GM04504 (cell line): ENCODE data around the gene VASN.

Source experiments
- DNase-seq: peaks from one replicate; pipeline ENCODE4 v3.0.0-alpha.2; 2012; ENCODE audit warnings: low read depth

VASN gene

DNA sequence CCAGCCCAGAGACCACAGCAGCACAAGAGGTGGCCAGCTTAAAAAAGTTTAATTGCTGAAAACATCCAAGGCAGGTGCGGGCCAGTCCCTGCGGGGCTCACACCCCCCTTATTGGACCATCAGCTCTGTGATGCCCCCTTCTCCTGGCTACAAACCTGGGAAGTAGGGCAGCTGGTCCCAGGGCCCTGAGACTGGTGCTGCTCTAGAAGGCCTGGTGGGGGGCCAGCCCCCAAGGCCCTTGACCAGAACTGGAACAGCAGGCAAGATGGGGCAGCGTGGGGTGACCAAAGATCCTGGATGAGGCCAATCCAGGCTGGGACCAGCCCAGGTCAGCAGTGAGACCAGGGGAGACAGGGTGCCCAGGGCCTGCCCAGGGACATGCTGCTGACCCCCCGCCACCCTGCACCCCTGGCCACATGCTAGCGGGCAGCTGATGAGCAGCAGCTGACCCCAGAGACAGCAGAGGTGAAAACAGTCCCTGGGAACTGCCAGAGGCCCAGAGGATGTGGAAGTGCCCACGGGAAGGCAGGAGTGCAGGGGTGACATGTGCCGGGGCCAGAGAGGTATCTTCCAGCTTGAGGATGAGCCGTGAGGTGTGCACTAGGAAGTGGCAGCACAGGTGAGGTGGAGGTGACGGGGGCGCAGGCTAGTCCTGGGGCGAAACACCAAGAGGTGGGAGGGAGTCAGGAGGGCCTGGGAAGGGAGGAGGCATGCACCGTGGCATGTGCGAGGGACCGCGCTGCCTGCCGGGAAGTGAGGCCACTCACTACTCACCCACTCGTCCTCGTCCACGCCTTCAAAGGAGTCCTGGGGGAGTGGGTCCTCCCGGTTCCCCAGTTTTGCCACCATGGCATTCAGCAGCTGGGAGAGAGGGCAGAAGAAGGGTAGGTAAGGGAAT, 16.9 kb upstream of the VASN start:
- DNase-seq, result no peak

DNA sequence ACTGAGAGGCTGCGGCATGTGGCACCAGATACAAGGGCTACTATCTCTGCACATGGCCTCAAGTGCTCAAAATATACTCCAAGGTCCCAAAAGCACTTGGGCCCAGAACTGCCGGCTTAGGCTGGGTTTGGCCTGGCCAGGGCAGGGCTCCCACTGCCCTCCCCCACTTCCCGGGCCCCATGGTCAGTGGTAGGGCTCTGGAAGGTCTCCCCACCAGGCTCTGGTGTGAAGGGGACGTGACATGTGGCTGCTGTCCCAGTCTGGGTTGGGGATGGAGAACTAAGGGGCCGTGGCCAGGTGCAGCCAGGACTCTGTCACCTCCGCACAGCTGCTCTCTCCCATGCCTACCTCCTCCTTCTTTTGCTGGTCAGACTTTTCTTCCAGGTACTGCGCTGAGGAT, 14.8 kb upstream of the VASN start:
- no peak for DNase-seq

GRCh38 chr16:4358236-4358635, 13.4 kb upstream of the VASN start:
- DNase-seq, result no peak

DNA sequence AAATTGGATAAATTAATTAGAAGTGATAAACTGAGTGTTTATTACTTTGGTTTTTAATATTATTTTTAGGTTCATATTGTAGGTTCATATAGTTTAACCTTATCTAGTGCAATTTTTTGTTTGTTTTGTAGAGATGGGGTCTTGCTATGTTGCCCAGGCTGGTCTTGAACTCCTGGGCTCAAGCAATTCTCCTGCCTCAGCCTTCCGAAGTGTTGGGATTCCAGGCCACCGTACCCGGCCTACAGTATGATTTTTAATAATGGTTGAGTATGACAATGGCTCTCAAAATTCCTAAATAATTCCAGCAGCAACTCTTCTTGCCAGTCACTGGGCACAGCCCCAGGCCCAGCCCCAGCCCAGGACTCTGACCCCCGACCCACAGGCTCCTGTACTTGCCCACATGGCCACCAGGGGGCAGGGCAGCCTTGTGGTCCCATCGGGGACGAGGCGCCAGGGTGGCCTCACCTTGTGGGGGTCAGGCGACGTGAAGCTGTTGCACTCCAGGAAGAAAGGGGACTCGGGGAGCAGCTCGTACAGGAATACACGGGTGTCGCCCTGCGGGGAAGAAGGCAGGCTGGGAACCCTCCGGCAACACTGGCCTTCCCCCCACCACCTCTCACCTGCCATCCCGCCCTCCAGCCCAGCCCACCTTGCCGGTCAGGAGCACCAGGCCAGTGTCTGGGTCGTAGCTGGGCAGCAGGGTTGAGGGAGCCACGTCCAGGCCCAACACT, 12.7 kb upstream of the VASN start:
- no peak for DNase-seq

DNA sequence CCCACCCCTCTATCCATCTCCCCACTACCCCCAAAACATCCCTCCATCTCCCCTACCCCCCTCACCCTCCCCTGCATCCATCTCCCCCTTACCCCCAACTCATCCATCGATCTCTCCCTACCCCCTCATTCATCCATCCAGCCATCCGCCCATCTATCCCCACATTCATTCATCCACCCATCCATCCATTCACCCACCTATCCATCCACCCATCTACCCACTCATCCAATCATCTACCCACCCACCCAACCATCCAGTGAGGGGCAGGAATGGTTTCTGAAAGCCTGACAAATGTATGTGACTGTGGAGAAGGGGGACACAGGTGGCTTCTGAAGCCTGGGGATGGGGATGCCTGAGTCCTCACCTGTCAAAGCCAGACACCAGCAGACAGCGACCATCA, 11.7 kb upstream of the VASN start:
- DNase-seq, result no peak

DNA sequence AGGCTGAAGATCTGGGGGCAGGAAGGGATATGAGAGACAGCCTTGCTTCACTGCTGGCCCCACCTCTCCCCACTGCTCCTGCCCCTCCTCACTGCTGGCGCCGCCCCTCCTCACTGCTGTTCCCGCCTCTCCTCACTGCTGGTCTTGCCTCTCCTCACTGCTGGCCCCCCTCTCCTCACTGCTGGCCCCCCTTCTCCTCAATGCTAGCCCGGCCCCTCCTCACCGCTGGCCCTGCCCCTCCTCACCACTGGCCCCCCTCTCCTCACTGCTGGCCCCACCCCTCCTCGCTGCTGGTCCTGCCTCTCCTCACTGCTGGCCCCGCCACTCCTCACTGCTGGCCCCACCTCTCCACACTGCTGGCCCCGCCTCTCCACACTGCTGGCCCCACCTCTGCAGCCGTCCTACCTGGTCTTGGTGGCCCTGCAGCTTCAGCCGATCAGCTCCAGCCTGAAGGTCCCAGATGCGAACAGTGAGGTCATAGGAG, 11.1 kb upstream of the VASN start:
- DNase-seq, result no peak

DNA sequence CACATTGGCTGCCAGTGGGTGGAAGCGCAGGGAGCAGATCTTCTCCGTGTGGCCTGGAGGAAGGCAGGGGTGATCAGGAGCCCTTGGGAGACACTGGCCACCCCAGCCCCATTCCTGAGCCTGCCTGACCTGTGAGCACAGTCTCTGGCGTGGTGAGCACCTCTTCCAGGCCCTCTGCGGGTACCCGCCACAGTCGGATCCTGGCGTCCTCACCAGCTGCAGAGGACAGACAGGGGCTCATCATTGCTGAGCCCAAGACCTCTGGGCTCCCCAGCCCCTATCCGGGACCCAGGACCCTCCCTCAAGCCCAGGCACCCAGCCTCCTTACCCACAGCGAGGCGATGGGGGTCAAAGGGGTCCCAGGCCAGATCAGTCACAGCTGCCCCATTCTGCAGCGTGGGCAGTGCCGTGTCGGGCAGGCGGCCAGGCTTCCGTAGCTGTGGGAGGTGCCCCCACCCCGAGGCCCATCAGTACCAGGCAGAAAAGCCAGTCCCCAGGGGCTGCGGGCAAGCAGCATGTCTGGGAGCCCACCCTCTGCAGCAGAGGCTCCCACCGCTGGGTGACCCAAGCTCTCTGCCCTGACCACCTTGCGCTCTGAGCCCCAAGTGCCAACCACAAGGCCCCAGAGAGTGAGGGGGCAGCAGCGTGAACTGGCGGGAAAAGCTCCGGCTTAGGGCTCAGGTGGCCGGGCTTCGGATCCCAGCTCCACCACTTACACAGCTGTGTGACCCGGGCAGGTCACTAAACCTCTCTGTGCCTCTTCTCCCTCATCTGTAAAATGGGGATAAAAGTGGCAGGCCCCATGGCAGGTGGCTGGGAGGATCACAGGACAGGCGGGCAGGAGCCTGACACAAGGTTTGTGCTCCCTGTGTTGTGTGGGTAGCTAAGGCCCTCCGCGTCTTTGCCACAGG, 10.4 kb upstream of the VASN start:
- no peak for DNase-seq

DNA sequence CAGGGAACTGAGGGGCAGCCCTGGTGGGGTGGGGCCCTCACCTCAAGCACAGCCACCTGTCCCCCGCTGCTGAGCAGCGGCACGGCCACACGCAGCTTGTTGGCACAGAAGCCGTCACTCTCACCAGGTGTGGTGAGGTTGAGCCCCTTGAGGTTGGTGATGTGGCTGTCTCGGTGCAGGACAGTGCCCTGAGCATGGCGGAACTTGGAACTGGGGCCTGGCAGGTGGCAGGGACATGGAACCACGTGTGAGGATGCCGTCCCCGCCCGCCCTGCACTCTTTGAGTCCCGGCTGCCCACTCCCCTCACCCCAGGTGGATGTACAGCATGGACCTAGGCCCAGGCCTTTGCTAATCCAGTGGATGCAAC, 9.7 kb upstream of the VASN start:
- DNase-seq, result no peak

DNA sequence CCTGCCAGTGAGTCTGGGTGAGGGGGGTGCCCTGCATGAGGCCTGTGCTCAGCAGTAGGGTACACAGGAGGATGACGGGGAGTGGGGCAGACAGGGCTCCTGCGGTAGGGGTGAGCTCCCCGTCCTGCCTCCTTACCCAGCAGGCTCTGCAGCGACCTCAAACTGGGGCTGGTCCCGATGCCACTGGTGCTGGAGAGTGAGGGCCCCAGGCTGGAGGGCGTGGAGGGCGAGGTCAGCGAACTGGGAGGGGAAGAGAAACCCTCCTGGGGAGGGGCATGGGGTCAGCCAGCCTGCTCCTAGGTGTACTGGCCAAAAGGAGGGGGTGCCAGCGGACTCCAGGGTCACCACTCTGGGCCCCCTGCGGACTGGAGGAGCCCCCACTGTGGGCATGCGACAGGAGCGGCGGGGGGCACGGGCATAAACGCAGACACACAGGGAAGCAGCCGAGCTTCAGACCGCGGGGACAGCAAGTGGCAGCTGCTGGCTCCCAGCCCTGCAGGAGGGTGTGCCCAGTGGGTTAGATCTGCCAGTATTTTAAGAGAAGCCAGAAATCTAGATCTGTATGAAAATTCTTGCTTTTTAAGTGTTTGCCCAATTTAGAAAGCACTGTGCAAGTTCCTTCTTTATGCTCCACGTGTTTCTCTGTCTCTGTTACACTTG, 9.0 kb upstream of the VASN start:
- DNase-seq, result no peak

GRCh38 chr16:4364196-4365013, 7.2 kb upstream of the VASN start:
- DNase-seq, result no peak

DNA sequence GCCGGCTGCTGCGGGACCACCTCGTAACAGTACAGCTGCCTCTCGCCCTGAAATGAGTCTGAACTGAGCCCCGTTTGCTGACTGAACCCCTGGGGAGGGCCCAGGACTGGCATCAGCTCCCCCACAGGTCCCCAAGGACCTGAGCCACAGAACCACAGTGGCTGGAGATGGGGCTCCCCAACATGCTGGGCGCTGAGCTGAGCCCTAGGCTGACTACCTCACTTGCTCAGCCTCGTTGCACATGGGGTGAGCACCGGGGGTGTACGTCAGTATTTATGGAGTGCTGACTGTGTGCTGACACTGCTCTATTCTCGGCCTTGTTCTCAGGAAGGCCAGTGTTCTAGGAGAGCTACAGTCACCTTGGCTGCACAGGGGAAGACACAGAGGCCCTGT, 6.6 kb upstream of the VASN start:
- DNase-seq, result no peak

DNA sequence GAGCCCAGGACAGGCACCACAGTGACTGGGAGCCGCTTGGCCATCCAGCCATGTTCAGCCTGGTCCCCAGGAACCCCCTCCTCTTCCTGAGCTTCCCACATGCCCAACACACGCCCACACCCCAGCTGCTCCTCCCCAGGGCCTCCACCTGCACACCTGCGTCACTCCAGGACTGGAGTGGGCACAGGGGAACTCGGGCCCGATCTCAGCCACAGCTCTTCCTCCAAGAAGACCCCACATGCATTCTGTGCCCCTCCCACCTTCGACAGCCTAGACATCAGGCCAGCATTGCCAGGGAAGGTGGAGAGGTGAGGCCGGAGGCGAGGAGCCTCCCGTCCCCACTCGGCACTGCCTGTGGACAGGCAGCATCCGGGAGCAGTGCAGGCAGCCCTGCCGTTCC, 6.0 kb upstream of the VASN start:
- no peak for DNase-seq

DNA sequence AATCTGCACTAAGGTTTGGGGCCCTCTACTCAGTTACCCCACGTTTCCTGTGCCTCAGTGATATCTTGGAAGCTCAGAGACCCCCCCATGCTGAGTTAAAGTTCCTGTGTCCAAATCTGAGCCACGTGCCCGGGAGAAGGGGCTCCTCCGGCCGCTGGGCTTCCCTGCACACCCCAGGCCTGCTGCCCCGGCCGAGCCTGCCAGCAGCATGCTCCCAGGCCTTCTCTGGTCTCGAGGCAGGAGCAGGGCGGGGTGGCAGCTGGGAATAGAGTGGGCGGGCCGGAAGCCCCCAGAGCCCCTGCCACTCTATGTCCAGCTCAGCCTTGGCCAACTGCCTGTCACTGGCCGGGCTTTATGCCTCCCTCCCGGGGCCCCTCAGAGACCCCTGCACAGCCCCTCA, 5.6 kb upstream of the VASN start:
- DNase-seq, result no peak

DNA sequence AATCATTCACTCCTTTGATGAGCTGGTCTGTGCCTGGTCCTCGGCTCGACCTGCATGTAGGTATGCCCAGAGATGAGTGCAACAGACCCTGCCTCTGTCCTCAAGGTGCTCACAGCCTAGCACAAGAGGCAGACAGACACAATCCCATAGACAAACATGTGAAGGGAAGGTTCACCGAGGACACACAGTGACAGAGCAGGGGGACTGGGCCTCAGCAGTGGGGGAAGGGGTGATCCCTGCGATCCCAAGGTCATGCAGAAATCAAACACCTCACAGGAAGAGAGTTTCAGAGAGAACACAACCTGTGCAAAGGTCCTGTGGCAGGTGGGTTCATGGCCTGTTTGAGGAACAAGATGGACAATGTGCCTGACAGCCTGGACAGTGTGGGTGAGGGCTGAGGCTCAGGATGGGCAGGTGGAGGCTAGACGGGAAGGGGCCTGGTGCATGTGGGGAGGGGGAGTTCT, 4.2 kb upstream of the VASN start:
- DNase-seq, result no peak

GRCh38 chr16:4369007-4369733, 2.5 kb upstream of the VASN start:
- no peak for DNase-seq

- no peak for DNase-seq
Observed at GRCh38 chr16:4370151-4370550, 1.5 kb upstream of the VASN start.

GRCh38 chr16:4370570-4371356, 885 bp upstream of the VASN start:
- no peak for DNase-seq

DNA sequence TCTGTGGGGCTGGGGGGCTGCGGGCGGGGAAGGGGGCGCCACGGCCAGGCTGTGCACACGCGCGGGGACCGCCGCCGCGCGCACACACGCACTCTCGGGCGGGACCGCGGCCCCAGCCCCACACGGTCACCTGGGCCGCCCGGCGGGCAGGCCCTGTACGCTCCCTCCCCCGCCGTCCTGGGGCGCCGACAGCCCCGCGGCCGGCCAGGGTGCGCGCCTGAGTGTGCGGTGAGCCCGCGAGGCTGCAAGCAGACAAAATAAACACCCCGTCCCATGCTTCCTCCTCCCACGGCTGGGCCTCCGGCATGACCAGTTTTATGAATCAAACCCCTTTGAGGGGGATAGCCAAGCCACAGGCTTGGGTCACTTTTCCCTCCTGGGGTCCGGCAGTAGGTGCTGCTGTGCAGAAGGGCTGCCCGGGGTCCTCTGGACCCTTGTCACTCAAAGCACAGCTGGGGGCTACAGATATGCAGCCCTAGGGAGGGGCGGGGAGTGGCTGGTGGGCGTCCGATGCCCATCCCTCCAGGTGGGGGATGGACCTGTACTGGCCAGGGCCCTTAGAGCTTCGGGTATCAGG, 441 bp downstream of the VASN start:
- no peak for DNase-seq
